Thyroid gland (tissue), 4 donors: Measurements from ENCODE around the gene MTCH1.

Experiments used
- CTCF ChIP-seq, 6 experiments: fragments of 200-600 bp in 3 of 6; fragments of 450-650 bp in 3 of 6; sonication (generic) in 3 of 6; IDR thresholded peaks; one replicate each; pipeline ENCODE4 v1.5.1; 2016 to 2019; ENCODE audit warnings: antibody characterized with exemption in 6 of 6, mild to moderate bottlenecking in 2 of 6, inconsistent platforms in 1 of 6, moderate library complexity in 1 of 6
- POLR2A ChIP-seq, 2 donors: fragments of 450-650 bp; IDR thresholded peaks; one replicate each; pipeline ENCODE4 v1.6.1; 2017; ENCODE audit warnings: antibody characterized with exemption in 2 of 2, mild to moderate bottlenecking in 2 of 2, moderate library complexity in 1 of 2

- TF ChIP-seq CTCF (IDR thresholded peaks at IDR 0.05) (no peak), POLR2A (IDR thresholded peaks at IDR 0.05) (no peak)
Observed at GRCh38 chr6:36961441-36962435, 24.3 kb downstream of the MTCH1 start.
